HepG2 (cell line): Measurements from ENCODE around the gene CPM. TPM values are rescaled to one million over a fixed set of nuclear protein-coding genes. Genes with fewer than 3 reads are reported as not detected.

Experiments
- ATF7-NPFF ChIP-seq: sonication (generic); formaldehyde crosslinking; IDR thresholded peaks from 2 replicates; pipeline ENCODE4 v1.8.1; 2023; ENCODE audit warnings: mild to moderate bottlenecking, low read depth, missing genetic modification reagents, moderate library complexity
- BORCS8-MEF2B ChIP-seq: sonication (generic); formaldehyde crosslinking; IDR thresholded peaks from 2 replicates; pipeline ENCODE4 v1.8.0; 2022; ENCODE audit warnings: mild to moderate bottlenecking, missing genetic modification reagents
- DNMT3B ChIP-seq: conservative IDR thresholded peaks from 2 replicates; pipeline ENCODE4 v1.6.1; 2016; ENCODE audit warnings: missing biosample characterization, control low read depth
- ELF1 ChIP-seq: sonication (generic); formaldehyde crosslinking; IDR thresholded peaks from 2 replicates; pipeline ENCODE4 v1.4.0; 2020; ENCODE audit warnings: missing genetic modification reagents
- FOSL2 ChIP-seq: sonication (generic); formaldehyde crosslinking; IDR thresholded peaks from 2 replicates; pipeline ENCODE4 v1.4.0; 2020; ENCODE audit warnings: missing genetic modification reagents
- GLI4 ChIP-seq: sonication (generic); formaldehyde crosslinking; IDR thresholded peaks from 2 replicates; pipeline ENCODE4 v1.5.1; 2020; ENCODE audit warnings: missing genetic modification reagents, mild to moderate bottlenecking, moderate library complexity, borderline replicate concordance
- HNRNPK ChIP-seq: fragments of 200-400 bp; formaldehyde crosslinking; IDR thresholded peaks from 2 replicates; pipeline ENCODE4 v1.6.1; 2018; ENCODE audit warnings: low read length, low read depth, moderate library complexity, mild to moderate bottlenecking; ENCODE audit not compliant: poor library complexity, severe bottlenecking
- PLRG1 ChIP-seq: fragments of 450-650 bp; conservative IDR thresholded peaks from 2 replicates; pipeline ENCODE4 v1.6.1; 2016
- RFX5 ChIP-seq: IDR thresholded peaks from 2 replicates; pipeline ENCODE4 v1.6.1; 2011; ENCODE audit warnings: low read depth, low read length, improper control_type of control experiment
- TAF1 ChIP-seq: sonication (generic); formaldehyde crosslinking; IDR thresholded peaks from 2 replicates; pipeline ENCODE4 v1.4.0; 2020; ENCODE audit warnings: missing genetic modification reagents
- TSC22D2 ChIP-seq: sonication (generic); formaldehyde crosslinking; IDR thresholded peaks from 2 replicates; pipeline ENCODE4 v1.5.1; 2020; ENCODE audit warnings: missing genetic modification reagents, mild to moderate bottlenecking, borderline replicate concordance
- U2AF2 ChIP-seq: fragments of 200-400 bp; formaldehyde crosslinking; IDR thresholded peaks from 2 replicates; pipeline ENCODE4 v1.6.1; 2017; ENCODE audit warnings: low read depth, mild to moderate bottlenecking, low read length
- ZNF138 ChIP-seq: sonication (generic); formaldehyde crosslinking; IDR thresholded peaks from 2 replicates; pipeline ENCODE4 v1.5.0; 2020; ENCODE audit warnings: mild to moderate bottlenecking, low read depth, missing genetic modification reagents
- ZNF331 ChIP-seq: sonication (generic); formaldehyde crosslinking; IDR thresholded peaks from 2 replicates; pipeline ENCODE4 v1.4.0; 2020; ENCODE audit warnings: missing genetic modification reagents
- ZNF33A ChIP-seq: sonication (generic); formaldehyde crosslinking; IDR thresholded peaks from 2 replicates; pipeline ENCODE4 v1.5.1; 2020; ENCODE audit warnings: missing genetic modification reagents, mild to moderate bottlenecking, moderate library complexity, borderline replicate concordance
- ZNF367 ChIP-seq: sonication (generic); formaldehyde crosslinking; IDR thresholded peaks from 2 replicates; pipeline ENCODE4 v1.4.0; 2020; ENCODE audit warnings: missing genetic modification reagents, borderline replicate concordance
- ZNF460 ChIP-seq: sonication (generic); formaldehyde crosslinking; IDR thresholded peaks from 2 replicates; pipeline ENCODE4 v1.5.1; 2020; ENCODE audit warnings: missing genetic modification reagents, mild to moderate bottlenecking, borderline replicate concordance
- ZNF616 ChIP-seq: sonication (generic); formaldehyde crosslinking; IDR thresholded peaks from 2 replicates; pipeline ENCODE4 v1.5.0; 2020; ENCODE audit warnings: low read depth, mild to moderate bottlenecking, missing genetic modification reagents
- polyA plus RNA-seq, 8 experiments: library from polyadenylated mRNA; depleted of rRNA in 3 of 8; stranded (reverse) in 7 of 8; unstranded in 1 of 8; fragments of >200 nt; fragmentation: Illumina TruSeq in 4 of 8; extraction: Trizol in 4 of 8; gene quantifications; 2 replicates each; pipeline versions ENCODE4 v1.2.1 to v1.2.3, GENCODE V29; 2011 to 2016; ENCODE audit warnings: low read depth in 4 of 8, missing spikeins in 1 of 8, mixed read lengths in 1 of 8; ENCODE audit not compliant: insufficient read depth in 1 of 8
- total RNA-seq, 5 experiments: library from RNA; depleted of rRNA; stranded (reverse); fragments of >200 nt; fragmentation: Illumina TruSeq; extraction: Trizol; gene quantifications; 2 replicates each; pipeline ENCODE4 v1.2.3, GENCODE V29; 2016; ENCODE audit warnings: low read depth in 1 of 5
- TF ChIP-seq, protein P1 (sequence below): sonication (generic); formaldehyde crosslinking; IDR thresholded peaks from 2 replicates; pipeline ENCODE4 v1.4.0; 2020; ENCODE audit warnings: missing genetic modification reagents
- TF ChIP-seq, protein P2 (sequence below): sonication (generic); formaldehyde crosslinking; IDR thresholded peaks from 2 replicates; pipeline ENCODE4 v1.9.0; 2022; ENCODE audit warnings: missing genetic modification reagents, mild to moderate bottlenecking, borderline replicate concordance
- TF ChIP-seq, protein P3 (sequence below): sonication (generic); formaldehyde crosslinking; IDR thresholded peaks from 2 replicates; pipeline ENCODE4 v1.4.0; 2020; ENCODE audit warnings: missing genetic modification reagents, borderline replicate concordance
- TF ChIP-seq, protein P4 (sequence below): fragments of 450-650 bp; IDR thresholded peaks from 2 replicates; pipeline ENCODE4 v1.6.1; 2017

CPM gene
- total and polyA plus RNA-seq, 2 of the 13 experiments (the other 11 are each of a cell fraction or from before 2014, with no cell fraction given) = not detected

DNA sequence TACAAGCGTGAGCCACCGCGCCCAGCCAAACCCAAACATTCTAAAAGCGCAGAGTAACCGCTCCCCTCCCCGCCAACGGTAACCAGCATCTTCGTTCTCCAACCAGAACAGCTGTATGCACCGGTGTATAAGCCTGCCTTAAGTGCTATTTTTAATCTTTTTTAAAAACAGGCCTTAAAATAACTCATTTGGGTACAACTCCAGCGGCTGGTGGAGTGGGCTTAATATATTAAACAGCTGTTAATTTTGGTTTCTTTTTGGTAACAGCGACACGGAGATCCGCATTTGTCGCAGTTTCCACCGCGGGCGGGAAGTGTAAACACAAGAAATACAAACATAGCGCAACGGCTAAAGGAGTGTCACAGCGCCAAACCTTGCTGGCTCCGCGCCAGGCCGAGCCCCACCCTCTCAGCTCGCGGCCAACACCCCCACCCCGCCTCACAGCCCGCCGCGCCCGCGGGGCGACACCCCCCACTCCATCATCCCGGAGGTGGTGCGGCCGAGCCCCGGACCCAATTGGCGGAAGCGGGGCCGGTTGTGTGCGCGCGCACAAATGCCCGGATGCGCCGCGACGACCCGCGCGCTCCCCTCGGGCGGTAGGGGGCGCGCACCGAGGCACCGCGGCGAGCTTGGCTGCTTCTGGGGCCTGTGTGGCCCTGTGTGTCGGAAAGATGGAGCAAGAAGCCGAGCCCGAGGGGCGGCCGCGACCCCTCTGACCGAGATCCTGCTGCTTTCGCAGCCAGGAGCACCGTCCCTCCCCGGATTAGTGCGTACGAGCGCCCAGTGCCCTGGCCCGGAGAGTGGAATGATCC is 125.2 kb downstream of the CPM start, which contains the start of gene MDM2 (continued):
- peak; percentile 73 for TF ChIP-seq TAF1 (CRISPR knock-in tag)
- TF ChIP-seq, protein P1, sequence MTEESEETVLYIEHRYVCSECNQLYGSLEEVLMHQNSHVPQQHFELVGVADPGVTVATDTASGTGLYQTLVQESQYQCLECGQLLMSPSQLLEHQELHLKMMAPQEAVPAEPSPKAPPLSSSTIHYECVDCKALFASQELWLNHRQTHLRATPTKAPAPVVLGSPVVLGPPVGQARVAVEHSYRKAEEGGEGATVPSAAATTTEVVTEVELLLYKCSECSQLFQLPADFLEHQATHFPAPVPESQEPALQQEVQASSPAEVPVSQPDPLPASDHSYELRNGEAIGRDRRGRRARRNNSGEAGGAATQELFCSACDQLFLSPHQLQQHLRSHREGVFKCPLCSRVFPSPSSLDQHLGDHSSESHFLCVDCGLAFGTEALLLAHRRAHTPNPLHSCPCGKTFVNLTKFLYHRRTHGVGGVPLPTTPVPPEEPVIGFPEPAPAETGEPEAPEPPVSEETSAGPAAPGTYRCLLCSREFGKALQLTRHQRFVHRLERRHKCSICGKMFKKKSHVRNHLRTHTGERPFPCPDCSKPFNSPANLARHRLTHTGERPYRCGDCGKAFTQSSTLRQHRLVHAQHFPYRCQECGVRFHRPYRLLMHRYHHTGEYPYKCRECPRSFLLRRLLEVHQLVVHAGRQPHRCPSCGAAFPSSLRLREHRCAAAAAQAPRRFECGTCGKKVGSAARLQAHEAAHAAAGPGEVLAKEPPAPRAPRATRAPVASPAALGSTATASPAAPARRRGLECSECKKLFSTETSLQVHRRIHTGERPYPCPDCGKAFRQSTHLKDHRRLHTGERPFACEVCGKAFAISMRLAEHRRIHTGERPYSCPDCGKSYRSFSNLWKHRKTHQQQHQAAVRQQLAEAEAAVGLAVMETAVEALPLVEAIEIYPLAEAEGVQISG (CRISPR knock-in tag) = peak; percentile 67
- TF ChIP-seq ZNF33A = 0 out of 2 replicates have a peak, but pooled peaks have one; percentile 36
- no peak; the same call in 1 of the 2 replicates for TF ChIP-seq ZNF616 (CRISPR knock-in tag)
- peak; percentile 55; the same call in 1 of the 2 replicates for TF ChIP-seq ZNF331 (CRISPR knock-in tag)
- no peak for TF ChIP-seq PLRG1
- peak; percentile 67; the same call in 1 of the 2 replicates for TF ChIP-seq ATF7-NPFF (CRISPR knock-in tag)
- TF ChIP-seq TSC22D2 = no peak
- TF ChIP-seq, protein P2, sequence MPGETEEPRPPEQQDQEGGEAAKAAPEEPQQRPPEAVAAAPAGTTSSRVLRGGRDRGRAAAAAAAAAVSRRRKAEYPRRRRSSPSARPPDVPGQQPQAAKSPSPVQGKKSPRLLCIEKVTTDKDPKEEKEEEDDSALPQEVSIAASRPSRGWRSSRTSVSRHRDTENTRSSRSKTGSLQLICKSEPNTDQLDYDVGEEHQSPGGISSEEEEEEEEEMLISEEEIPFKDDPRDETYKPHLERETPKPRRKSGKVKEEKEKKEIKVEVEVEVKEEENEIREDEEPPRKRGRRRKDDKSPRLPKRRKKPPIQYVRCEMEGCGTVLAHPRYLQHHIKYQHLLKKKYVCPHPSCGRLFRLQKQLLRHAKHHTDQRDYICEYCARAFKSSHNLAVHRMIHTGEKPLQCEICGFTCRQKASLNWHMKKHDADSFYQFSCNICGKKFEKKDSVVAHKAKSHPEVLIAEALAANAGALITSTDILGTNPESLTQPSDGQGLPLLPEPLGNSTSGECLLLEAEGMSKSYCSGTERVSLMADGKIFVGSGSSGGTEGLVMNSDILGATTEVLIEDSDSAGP = peak; percentile 89
- TF ChIP-seq HNRNPK = peak; percentile 74
- no peak; the same call in 1 of the 2 replicates for TF ChIP-seq ELF1 (CRISPR knock-in tag)
- TF ChIP-seq ZNF460 (CRISPR knock-in tag) = peak; percentile 40; the same call in 1 of the 2 replicates
- TF ChIP-seq, protein P3, sequence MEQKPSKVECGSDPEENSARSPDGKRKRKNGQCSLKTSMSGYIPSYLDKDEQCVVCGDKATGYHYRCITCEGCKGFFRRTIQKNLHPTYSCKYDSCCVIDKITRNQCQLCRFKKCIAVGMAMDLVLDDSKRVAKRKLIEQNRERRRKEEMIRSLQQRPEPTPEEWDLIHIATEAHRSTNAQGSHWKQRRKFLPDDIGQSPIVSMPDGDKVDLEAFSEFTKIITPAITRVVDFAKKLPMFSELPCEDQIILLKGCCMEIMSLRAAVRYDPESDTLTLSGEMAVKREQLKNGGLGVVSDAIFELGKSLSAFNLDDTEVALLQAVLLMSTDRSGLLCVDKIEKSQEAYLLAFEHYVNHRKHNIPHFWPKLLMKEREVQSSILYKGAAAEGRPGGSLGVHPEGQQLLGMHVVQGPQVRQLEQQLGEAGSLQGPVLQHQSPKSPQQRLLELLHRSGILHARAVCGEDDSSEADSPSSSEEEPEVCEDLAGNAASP (CRISPR knock-in tag) = peak; percentile 54
- no peak; the same call in 1 of the 2 replicates for TF ChIP-seq DNMT3B (CRISPR knock-in tag)
- no peak for TF ChIP-seq RFX5
- TF ChIP-seq FOSL2 (CRISPR knock-in tag) = peak; percentile 58
- TF ChIP-seq ZNF367 (CRISPR knock-in tag) = peak; percentile 62; the same call in 1 of the 2 replicates
- TF ChIP-seq, protein P4, sequence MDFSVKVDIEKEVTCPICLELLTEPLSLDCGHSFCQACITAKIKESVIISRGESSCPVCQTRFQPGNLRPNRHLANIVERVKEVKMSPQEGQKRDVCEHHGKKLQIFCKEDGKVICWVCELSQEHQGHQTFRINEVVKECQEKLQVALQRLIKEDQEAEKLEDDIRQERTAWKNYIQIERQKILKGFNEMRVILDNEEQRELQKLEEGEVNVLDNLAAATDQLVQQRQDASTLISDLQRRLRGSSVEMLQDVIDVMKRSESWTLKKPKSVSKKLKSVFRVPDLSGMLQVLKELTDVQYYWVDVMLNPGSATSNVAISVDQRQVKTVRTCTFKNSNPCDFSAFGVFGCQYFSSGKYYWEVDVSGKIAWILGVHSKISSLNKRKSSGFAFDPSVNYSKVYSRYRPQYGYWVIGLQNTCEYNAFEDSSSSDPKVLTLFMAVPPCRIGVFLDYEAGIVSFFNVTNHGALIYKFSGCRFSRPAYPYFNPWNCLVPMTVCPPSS = no peak
- TF ChIP-seq BORCS8-MEF2B (CRISPR knock-in tag) = peak; percentile 79
- TF ChIP-seq GLI4 = no peak
- peak; percentile 85; the same call in 1 of the 2 replicates for TF ChIP-seq ZNF138 (CRISPR knock-in tag)
- 0 out of 2 replicates have a peak, but pooled peaks have one; percentile 50 for TF ChIP-seq U2AF2
